Cerebellar nuclear complex (tissue), 1 donor: ENCODE results near the gene CAPZB.

Experiments used
- DNase-seq, 2 experiments: peaks; one replicate each; lab custom pipeline; 2025; lab: John Stamatoyannopoulos, UW

Gene CAPZB

DNA sequence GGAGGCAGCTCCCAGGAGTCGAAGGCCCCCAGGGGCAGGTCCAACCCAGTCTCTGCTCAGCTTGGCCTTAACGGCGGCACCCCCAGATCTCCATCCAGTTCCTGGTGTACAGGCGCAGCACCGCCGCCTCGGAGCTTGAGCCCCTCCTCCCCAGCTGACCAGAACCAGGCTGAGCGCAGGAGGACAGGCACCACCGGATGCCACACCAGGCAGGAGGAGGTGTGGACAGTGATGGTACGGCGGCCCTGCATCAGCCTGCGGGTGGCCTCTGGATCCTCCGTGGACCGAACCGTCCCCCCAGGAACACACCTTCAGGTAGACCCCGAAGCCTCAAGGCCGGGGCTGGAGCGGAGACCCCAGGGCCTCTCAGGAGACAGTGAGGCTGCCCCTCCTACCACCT is 156.9 kb downstream of the CAPZB start:
- DNase-seq = no peak

DNA sequence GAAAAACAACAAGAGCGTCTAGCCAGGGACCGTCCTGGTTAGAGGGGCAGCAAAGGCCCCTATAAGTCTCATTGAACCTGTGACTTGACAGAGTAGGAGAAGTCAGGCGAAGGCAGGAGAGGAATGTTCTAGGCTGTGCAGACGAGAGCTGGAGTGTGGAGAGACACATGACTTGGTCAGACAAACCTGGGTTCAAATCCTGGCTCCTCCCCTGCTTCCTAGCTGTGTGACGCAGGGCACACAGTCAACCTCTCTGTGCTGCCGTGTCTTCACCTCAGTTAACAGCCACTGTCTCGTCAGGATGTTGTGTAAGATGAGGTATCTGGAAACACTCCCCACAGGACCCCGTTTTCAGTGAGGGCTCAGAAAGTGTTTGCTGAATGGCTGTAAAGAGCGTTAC is 157.6 kb downstream of the CAPZB start:
- DNase-seq = no peak

- no peak for DNase-seq
Measured at GRCh38 chr1:19327301-19327700, 158.0 kb downstream of the CAPZB start.

DNA sequence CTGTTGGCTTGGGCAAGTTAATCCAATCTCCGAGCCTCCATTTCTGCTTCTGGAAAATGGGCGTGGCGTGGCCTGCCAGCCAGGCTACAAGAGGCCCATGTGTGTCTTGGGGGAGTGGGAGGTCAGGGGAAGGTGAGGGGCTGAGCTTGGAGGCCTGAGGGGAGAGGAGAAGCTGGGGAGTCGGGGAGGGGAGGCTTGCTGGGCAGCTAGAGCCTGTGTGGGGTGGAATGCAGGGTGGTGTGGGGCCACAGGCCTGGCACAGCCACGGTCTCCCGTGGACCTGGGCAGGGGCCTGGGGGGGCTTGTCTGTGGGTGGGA is 158.6 kb downstream of the CAPZB start:
- no peak for DNase-seq

DNA sequence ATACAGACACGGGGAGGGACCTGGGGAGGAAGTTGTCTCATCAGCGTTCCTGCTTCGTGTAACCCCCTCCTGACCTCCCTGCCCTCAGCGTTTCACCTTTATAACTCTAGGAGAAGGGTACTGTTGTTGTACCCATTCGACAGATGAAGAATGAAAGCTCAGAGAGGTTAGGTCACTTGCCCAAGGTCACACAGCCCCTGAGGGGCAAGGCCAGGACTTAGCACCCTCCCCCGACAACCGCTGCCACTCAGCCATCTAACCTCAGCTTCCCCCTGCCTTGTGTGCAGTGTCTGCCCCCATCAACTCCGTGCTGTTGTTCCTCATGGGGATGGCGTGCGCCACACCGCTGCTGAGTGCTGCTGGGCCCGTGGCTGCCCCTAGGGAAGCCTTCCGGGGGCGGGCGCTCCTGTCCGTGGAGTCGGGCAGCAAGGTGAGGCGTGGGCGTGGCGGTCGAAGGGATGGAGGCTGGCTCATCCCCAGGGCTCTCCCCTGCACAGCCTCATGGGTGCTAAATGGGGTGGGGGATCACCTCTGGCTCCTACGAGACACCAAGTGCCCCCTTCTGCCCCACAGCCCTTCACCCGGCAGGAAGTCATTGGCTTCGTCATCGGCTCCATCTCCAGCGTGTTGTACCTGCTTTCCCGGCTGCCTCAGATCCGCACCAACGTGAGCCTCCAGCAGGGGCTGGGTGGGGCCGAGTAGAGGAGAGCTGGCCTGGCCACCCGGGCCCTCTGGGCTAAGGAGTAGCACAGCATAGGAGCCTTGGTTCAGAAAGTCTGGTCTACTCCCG is 159.2 kb downstream of the CAPZB start:
- no peak for DNase-seq

DNA sequence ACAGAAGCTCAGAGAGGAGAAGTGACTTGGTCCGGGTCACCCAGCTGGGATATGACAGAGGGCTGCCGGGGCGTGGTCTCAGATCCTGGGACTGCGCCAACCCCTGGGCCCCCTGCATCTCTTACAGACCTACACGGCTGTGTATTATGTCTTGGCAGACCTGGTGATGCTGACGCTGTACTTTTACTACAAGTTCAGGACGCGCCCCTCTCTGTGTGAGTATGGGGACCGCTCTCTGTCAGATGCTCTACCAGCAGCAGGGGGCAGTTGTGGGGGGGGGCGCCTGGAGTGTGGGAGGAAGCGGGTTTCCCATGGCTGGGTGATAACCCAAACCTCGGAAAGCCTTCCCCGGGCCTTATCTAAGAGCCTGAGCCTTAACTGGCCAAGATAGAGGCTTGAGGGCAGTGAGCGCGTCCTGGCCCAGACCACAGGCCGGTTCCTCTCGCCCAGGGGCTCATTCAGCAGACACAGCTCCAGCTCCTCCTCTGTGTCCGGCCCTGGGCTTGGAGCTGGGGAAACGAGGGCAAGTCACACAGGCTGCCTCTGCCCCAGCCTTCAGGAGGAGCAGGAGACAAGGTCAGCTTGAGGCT is 159.9 kb downstream of the CAPZB start:
- no peak for DNase-seq

- no peak for DNase-seq
Measured at GRCh38 chr1:19324665-19324990, 160.7 kb downstream of the CAPZB start.

GRCh38 chr1:19323987-19324664 is 161.2 kb downstream of the CAPZB start:
- no peak for DNase-seq

DNA sequence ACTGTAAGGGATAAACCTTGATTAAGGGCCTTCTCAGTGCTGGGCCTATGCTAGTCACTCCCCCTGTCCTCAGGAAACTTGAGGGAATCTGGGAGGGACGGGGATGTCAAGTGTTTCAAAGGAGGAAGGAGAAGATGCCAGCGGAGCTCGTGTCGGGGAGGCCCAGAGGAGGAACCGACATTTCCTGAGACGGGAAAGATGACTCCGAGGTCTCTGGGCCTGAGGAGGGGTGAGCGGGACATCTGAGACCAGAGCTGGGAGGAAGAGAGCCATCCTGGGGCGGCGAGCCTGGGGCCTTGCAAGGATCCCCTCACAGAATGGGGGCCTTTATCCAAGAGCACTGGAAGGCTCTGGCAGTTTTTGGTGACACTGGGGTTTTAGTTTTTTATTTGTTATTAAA is 162.9 kb downstream of the CAPZB start:
- no peak for DNase-seq

DNA sequence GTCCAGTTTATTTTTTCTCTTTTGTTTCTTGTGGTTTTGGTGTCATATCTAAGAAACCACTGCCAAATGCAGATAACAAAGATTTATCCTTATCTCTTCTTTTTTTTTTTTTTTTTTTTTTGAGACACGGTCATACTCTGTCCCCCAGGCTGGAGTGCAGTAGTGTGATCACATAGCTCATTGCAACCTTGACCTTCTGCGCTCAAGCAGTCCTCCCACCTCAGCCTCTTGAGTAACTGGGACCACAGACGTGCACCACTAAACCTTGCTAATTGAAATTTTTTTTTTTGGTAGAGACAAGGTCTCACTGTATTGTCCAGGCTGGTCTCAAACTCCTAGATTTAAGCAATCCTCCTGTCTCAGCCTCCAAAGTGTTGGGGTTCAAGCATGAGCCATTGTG is 164.3 kb downstream of the CAPZB start:
- no peak for DNase-seq

GRCh38 chr1:19319196-19319595 is 166.1 kb downstream of the CAPZB start:
- DNase-seq = no peak

- DNase-seq = no peak
Measured at GRCh38 chr1:19317126-19317910, 168.0 kb downstream of the CAPZB start.

DNA sequence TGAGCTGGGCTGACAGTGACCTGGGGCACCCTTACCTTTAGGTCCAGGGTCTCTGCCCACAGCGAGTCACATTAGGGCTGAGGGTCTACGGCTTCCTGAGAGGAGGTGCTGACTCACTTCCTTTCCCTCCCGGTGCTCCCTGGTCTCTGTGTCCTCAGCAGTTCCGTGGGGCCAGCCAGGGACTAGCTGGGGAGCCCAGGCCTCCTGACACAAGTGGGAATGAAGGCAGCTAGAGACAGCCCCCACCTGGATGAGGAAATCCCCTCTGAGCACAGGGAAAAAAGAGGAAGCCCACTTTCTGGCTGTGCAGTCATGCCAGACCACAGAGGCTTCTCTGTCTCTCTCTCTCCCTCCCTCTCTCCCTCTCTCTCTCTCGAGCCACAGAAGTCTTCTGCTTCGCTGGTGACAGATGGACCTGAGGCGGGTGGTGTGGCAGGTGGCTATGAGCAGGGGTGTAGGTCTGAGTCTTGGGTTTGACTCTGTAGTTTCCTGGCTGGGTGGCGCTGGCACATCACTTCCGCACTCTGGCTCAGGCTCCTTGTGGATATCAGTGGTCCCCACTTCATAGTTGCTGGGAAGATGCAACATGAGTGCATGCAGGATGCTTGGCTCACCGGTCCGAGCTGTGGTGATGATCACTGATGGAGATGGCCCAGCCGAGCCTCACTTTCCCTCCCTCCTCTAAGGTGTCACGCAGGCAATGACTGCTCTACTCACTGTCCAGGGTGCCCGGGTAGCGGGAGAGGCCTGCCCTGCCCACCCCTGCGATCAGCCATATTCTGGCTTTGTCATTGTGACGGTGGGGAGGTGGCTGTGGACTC is 169.8 kb downstream of the CAPZB start:
- DNase-seq = peak; percentile 35 to 56

GRCh38 chr1:19313961-19314882 is 171.1 kb downstream of the CAPZB start:
- no peak for DNase-seq

- DNase-seq = no peak
Measured at GRCh38 chr1:19313636-19313959, 171.7 kb downstream of the CAPZB start.

DNA sequence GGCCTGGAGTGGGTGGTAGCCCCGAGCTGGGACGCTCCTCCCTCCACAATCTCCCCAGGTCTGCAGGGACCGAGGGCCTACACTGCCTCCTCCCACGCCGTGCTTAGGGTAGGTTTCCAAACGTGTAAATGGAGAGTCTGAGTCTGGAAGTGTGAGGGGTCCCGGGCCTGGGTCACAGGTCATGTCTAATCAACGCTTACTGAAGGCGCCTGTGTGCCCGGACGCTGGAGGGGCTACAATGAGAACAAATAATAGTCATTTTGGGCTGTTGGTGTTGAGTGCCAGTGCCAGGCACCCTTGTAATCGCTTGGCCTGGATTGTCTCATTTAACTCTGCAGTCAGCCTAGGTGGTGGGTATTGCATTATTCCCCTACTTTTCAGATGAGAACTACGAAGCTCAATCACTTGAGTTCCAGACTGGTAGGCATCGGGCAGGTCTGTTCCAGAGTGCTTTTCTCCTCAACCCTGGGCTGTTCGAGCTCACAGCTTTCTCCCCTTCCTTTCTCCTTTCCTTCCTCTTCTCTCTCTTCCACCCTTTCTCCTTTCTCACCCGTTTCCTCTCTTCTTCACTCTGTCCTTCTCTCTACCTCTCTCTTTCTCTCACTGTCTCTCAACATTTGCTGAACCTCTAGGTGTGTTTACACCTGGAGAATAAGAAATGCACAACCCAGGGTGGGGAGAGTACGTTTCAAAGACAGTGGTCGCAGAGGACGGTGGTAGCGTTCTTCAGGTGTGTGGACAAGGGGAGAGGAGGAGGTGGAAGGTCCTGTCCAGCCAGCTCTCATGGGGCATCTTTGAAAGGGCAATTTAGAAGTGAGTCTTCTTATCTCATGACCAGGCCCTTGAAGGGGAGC is 172.3 kb downstream of the CAPZB start:
- DNase-seq = no peak

DNA sequence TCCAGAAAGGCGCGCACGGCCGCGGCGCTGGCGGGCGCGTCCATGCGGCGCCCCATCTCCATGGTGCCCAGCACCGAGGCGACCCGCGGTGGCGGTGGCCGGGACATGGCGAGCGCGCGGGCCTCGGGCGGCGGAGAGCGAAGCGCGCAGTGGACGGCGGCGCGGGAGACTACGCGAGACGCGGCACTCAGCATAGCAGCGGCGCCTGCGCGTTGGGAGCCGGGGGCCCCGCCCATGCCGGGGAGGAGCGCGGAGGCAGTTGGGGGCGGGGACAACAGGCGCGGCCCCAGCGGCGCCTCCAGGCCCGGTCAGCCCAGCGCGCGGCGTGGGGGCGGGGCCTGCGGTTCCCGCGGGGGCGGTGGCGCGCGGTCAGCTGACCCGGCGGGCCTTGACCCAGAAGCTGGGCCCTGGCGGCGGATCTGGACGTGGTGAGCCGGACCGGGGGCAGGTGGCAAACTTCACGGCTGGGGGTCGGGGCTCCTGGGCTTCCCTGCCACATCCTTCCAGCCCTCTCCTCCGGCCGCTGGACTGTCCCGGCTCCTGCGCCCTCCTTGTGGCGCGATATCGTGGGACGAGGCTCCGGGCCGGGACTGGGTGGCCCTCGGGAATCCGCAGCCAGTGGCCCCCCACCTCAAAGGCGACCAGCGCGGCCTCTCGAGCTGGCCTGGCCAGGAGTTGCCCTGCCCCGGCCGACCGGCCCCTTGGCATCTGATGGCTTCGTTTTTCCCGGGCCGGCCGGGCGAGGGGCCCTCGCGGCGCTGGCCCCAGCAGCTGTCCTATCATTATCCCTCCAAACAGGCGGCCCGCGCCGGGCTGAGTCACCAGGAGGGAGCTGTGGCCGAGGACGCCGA is 173.2 kb downstream of the CAPZB start, which contains the start of the genes AKR7A2 and SLC66A1:
AKR7A2 (minus strand) TSS at position 214 of the 851 bp plus-strand sequence; CDS start at position 194, 20 bp downstream.
SLC66A1 (plus strand) TSS at position 396 of the 851 bp plus-strand sequence. CDS start 5,352 bp downstream, outside the sequence.
- DNase-seq = peak; percentile 39 to 72

DNA sequence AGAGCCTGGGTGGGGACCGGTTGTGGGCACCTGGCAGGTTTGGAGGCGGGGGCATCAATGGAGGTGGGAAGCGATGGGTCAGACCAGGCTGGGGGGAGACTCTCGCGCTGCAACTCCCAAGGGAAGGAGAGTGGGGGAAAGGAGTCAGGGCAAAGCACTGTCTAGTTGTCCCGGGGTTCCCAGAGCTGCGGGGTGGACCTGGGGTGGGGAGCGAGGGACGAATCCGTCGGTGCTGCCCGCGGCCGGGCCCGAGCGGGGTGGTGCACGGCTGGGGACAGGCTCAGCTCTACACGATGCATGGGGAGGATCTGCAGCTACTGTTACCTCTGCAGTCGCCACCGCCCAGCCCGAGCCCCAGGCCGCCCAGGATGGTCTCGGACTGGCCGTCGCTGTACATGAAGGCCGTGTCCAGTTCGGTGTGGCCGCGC is 173.8 kb downstream of the CAPZB start:
- DNase-seq = no peak
